Medulla oblongata (tissue), 1 donor: ENCODE data around the gene FNTB.

Experiments used
- DNase-seq: peaks from one replicate; pipeline ENCODE4 v3.0.0-alpha.2; 2015; ENCODE audit errors: extremely low spot score

FNTB gene

GRCh38 chr14:64979336-64980074 lies 7.2 kb upstream of the FNTB start:
- no peak for DNase-seq

- DNase-seq, result peak; percentile 78
These were observed 3.0 kb upstream of the FNTB start for GRCh38 chr14:64983439-64984310.

DNA sequence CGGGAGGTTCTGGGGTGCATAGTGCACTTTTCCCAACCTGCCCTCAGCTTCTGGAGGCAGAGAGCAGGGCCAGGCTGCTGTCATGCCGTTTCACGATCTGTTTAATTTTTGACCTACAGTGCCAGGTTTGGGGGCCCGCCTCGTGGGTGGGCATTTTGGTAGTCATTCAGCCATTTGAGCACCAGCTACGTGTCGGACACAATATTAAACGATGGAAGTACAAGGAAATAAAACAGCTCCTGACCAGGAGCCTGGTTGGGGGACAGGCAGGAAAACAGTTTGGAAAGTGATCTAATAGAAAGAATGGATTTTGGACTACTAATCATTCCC lies 708 bp downstream of the FNTB start:
- no peak for DNase-seq

DNA sequence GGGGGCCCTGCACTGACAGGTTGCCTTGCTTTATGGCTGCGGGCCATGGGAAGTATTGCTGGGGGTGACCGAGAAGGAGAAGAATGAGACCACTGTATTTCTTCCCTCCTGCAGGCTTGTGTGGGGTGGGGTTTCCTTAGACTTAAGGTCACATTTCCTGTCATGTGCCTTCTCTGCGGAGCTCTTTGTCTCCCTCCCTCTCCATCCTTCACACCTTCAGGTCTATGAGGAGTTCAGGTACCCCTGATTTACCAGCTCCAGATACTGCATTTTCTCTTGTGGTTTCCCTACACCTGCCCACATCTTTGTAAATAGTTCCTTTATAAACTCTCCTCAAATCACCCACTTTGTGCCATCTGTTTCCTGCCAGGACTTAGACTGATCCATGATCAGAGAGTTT lies 3.6 kb downstream of the FNTB start:
- no peak for DNase-seq

DNA sequence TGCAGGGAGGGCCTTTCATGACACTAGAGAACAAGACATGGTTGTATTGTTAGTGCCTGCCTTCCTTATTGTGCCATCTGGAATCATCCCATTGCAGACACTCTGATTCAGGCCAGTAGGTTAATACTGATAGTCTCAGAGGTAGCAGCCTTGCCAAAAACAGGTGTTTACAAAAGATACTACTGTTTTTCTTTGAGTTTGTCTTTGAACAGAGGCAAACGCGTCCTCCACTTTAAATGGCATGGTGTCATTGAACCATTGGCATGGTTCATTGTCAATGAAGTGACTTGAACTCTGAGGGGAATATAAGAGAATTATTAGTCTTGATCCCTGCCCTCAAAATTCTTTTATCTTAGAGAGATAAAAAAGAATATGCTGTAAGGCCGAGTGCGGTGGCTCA lies 4.2 kb downstream of the FNTB start:
- DNase-seq, result no peak

GRCh38 chr14:64992328-64992885 lies 5.7 kb downstream of the FNTB start:
- no peak for DNase-seq

GRCh38 chr14:64993266-64993930 lies 6.7 kb downstream of the FNTB start:
- DNase-seq, result peak; percentile 32

DNA sequence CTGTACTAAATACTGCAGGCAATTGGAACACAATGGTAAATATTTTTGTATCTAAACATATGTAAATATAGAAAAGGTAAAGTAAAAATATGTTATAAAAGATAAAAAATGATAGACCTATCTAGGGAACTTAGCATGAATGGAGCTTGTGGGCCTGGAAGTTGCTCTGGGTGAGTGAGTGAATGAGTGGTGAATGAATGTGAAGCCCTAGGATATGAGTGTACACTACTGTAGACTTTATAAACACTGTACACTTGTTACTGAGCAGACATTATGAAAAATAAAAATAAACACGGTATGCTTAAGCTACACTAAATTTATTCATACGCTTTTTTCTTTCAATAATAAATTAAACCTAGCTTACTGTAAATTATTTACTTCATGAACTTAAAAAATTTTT lies 7.8 kb downstream of the FNTB start:
- DNase-seq, result no peak

DNA sequence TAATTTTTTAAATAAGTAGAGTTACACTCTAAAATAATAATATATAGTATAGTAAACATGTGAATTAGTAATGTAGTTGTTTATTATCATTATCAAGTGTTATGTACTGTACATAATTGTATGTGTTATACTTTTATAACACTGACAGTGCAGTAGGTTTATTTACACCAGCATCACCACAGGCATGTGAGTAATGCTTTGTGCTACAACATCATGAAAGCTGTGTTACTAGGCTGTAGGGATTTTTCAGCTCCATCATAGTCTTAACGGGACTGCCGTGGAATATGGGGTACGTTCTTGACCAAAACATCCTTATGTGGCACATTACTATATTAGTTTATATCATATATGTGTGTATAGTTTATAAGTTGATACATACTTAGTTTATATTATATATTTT lies 8.6 kb downstream of the FNTB start:
- no peak for DNase-seq

GRCh38 chr14:64997108-64997794 lies 10.6 kb downstream of the FNTB start:
- peak; percentile 59 for DNase-seq

- no peak for DNase-seq
These were observed 11.8 kb downstream of the FNTB start for GRCh38 chr14:64998455-64998931.

DNA sequence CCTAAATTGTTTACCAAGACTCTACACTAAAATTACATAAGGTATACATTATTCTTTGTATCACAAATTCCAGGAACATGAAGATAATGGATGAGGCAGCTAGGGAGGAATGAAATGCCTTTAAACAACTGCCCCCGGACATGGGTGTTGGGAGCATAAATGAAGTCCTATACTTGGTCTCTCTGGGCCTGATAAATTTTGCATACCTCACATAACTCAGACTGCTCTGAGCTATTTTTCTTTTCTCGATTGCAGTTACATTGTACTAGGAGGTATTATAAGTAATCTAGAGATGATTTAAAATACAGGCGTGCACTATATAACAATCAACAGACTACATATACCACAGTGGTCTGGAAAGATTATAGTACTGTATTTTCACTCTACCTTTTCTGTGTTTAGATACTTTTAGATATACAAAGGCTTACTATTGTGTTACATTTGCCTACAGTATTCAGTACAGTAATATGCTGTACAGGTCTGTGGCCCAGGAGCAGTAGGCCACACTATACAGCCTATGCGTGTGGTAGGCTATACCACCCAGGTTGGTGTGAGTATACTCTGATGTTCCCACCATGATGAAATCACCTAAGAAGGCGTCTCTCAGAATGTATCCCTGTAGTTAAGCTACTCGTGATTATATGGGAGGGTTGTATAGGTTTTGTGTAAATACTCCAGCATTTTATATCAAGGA lies 14.3 kb downstream of the FNTB start:
- no peak for DNase-seq

- DNase-seq, result no peak
These were observed 15.0 kb downstream of the FNTB start for GRCh38 chr14:65001723-65002122.

DNA sequence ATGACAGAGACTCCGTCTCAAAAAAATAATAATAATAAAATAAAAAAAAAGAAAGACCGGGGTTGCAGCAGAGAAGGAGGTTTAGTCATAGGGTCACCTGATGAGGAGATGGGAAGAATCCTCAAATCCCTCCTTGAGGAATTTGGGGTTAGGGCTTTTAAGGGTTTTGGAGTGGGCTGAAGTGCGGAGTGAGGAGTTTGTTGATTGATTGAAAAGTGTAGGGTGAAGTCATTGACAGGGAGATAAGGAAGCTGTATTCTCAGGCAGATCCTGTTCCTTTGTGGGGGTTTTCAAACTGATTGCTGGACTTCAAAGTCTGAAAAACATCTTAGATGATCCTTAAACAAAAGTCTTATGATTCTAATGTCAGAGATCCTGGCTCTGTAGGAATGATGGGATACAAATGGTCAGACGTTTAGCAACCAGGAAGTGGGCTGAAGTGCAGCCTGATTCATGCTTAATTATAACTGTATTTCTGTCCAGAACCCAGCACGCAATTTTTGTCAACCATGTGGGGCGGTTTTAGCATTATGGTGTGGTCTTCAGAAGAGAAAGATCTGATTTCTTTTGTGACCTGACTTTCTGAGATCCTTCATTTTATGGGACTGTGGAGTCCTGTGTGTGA lies 16.0 kb downstream of the FNTB start:
- DNase-seq, result no peak

GRCh38 chr14:65003394-65003793 lies 16.7 kb downstream of the FNTB start:
- no peak for DNase-seq

DNA sequence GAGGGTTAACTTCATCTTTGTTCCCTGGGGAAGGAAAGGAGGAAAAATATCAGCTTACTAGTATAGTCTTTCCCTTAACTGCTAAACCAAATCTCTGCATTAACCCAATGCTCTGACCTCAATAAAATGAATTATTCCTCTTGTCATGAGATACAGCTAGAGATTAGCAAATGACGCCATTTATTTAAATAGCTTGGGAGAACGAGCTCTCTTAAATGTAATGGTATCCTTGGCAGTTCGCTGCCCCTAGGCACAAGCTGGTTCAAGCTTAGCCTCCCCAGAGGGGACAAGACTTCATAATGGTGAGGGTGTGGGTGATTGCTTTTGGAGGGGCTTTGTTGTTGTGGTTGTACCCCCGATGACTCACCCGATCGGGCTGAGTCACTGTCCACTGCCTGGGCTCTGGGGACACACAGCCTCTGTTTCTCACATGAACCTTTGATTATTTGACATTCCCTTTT lies 19.6 kb downstream of the FNTB start:
- DNase-seq, result no peak

- no peak for DNase-seq
These were observed 20.5 kb downstream of the FNTB start for GRCh38 chr14:65007202-65007601.

DNA sequence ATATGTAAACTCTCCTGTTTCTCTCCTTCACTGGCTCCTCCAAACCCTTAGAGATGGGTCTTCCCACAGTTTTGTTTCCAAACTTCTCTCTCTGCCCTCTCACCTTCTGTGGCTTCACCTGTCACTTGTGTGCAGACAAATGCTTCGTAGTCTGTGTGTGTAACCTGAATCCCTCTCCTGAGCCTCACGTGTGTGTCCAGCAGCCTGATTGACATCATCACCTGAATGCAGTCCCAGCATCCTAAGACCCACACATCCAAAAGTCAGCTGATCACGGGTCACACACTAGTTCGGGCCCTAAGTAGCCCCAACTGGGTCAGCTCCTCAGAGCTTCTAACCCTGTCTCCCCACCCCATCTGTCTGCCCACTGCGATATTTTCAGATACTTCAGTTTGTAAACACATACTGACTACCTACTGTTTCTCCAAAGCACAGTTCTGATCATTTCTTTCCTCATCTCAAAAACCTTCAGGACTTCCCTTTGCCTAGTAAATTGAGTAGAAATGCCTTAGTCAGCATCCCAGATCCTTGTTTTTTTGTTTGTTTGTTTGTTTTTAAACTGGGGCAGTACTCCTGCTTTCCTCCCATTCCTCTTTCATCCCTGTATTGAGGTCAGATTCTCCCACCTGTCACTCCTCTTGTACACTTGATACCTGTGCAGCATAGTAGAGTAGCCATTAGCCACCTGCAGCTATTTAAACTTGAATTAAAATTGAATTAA lies 23.7 kb downstream of the FNTB start:
- no peak for DNase-seq

- DNase-seq, result no peak
These were observed 24.8 kb downstream of the FNTB start for GRCh38 chr14:65011538-65011937.

DNA sequence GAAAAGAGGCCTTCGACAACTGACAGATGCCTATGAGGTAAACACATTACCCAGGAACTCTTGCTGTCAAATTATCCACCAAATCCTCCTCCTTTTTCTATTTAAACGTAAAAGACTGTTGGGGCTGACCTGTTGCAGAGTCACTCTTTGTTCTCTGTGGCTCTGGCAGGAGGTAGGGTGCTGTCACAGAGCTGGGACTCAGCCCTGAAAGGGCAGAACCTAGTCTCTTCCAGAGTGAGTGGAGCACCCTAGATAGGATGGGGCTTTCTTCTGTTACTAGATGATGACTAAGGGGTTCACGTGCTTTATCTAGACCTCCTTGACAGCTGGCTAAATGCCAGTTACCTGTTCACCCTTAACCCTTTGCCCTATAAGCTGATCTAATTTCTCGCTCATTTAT lies 25.7 kb downstream of the FNTB start:
- DNase-seq, result no peak
